ENCODE data around the gene ELP6.

The ELP6 gene

GRCh38 chr3:47513125-47513929 is at the start of gene ELP6:
TSS of gene ELP6 (minus strand) at chr3:47513712. CDS start at chr3:47513590, 122 bp downstream.
- DNase-seq, result peak; percentile 79

- DNase-seq, result no peak
Observed at GRCh38 chr3:47556351-47556750, 42.8 kb upstream of the ELP6 start.

- DNase-seq, result no peak
Observed at GRCh38 chr3:47554335-47554734, 40.8 kb upstream of the ELP6 start.

- no peak for DNase-seq
Observed at GRCh38 chr3:47553407-47553806, 39.9 kb upstream of the ELP6 start.

- DNase-seq, result no peak
Observed at GRCh38 chr3:47542471-47543173, 29.1 kb upstream of the ELP6 start.

GRCh38 chr3:47541583-47542108 is 28.1 kb upstream of the ELP6 start:
- DNase-seq, result no peak

GRCh38 chr3:47540281-47540680 is 26.8 kb upstream of the ELP6 start:
- DNase-seq, result no peak

GRCh38 chr3:47536967-47537366 is 23.5 kb upstream of the ELP6 start:
- no peak for DNase-seq

- DNase-seq, result no peak
Observed at GRCh38 chr3:47536221-47536891, 22.8 kb upstream of the ELP6 start.

GRCh38 chr3:47533996-47534454 is 20.5 kb upstream of the ELP6 start:
- no peak for DNase-seq

GRCh38 chr3:47533481-47533880 is 20.0 kb upstream of the ELP6 start:
- DNase-seq, result no peak

GRCh38 chr3:47527952-47528725 is 14.6 kb upstream of the ELP6 start:
- no peak for DNase-seq

- no peak for DNase-seq
Observed at GRCh38 chr3:47525617-47526016, 12.1 kb upstream of the ELP6 start.

- DNase-seq, result no peak
Observed at GRCh38 chr3:47523310-47524073, 10.0 kb upstream of the ELP6 start.

GRCh38 chr3:47522082-47522987 is 8.8 kb upstream of the ELP6 start:
- peak; percentile 50 for DNase-seq

GRCh38 chr3:47520756-47521155 is 7.2 kb upstream of the ELP6 start:
- DNase-seq, result no peak

- no peak for DNase-seq
Observed at GRCh38 chr3:47517937-47518336, 4.4 kb upstream of the ELP6 start.

GRCh38 chr3:47515864-47516319 is 2.4 kb upstream of the ELP6 start:
- DNase-seq, result no peak

GRCh38 chr3:47515100-47515499 is 1.6 kb upstream of the ELP6 start:
- no peak for DNase-seq

- no peak for DNase-seq
Observed at GRCh38 chr3:47512416-47513124, 942 bp downstream of the ELP6 start.

Data from NCI-H2107 (cell line).